ENCODE data around the gene SGCG.

The SGCG gene

GRCh38 chr13:23330356-23330755 lies 149.6 kb downstream of the SGCG start:
- DNase-seq (ENCODE audit: low spot score) = no peak

GRCh38 chr13:23339225-23339624 lies 158.4 kb downstream of the SGCG start:
- DNase-seq (ENCODE audit: low spot score) = no peak

- no peak for DNase-seq (ENCODE audit: low spot score)
Observed at GRCh38 chr13:23344931-23345595, 164.3 kb downstream of the SGCG start.

GRCh38 chr13:23347601-23348000 lies 166.8 kb downstream of the SGCG start:
- DNase-seq (ENCODE audit: low spot score) = no peak

- no peak for DNase-seq (ENCODE audit: low spot score)
Observed at GRCh38 chr13:23348262-23349127, 167.7 kb downstream of the SGCG start.

- no peak for DNase-seq (ENCODE audit: low spot score)
Observed at GRCh38 chr13:23349161-23349897, 168.6 kb downstream of the SGCG start.

GRCh38 chr13:23350009-23350408 lies 169.2 kb downstream of the SGCG start:
- no peak for DNase-seq (ENCODE audit: low spot score)

- no peak for DNase-seq (ENCODE audit: low spot score)
Observed at GRCh38 chr13:23352161-23352560, 171.4 kb downstream of the SGCG start.

- DNase-seq (ENCODE audit: low spot score) = no peak
Observed at GRCh38 chr13:23354520-23354919, 173.7 kb downstream of the SGCG start.

GRCh38 chr13:23356368-23356767 lies 175.6 kb downstream of the SGCG start:
- no peak for DNase-seq (ENCODE audit: low spot score)

GRCh38 chr13:23357349-23357748 lies 176.6 kb downstream of the SGCG start:
- no peak for DNase-seq (ENCODE audit: low spot score)

GRCh38 chr13:23359882-23360281 lies 179.1 kb downstream of the SGCG start:
- DNase-seq (ENCODE audit: low spot score) = no peak

- DNase-seq (ENCODE audit: low spot score) = no peak
Observed at GRCh38 chr13:23365652-23366051, 184.9 kb downstream of the SGCG start.

GRCh38 chr13:23367907-23368306 lies 187.1 kb downstream of the SGCG start:
- DNase-seq (ENCODE audit: low spot score) = no peak

- no peak for DNase-seq (ENCODE audit: low spot score)
Observed at GRCh38 chr13:23372264-23372906, 191.6 kb downstream of the SGCG start.
